K562 (cell line): Measurements from ENCODE around the gene DAG1. TPM values are rescaled to one million over a fixed set of nuclear protein-coding genes. Genes with fewer than 3 reads are reported as not detected.

Experiments used
- ATF2 ChIP-seq: sonication (generic); formaldehyde crosslinking; IDR thresholded peaks from 2 replicates; pipeline ENCODE4 v1.8.1; 2022; ENCODE audit warnings: missing genetic modification reagents
- FOXP4 ChIP-seq: sonication (generic); formaldehyde crosslinking; IDR thresholded peaks from 2 replicates; pipeline ENCODE4 v1.8.0; 2022; ENCODE audit warnings: mild to moderate bottlenecking, missing genetic modification reagents, borderline replicate concordance
- HINFP ChIP-seq: fragments of 450-650 bp; conservative IDR thresholded peaks from 2 replicates; pipeline ENCODE4 v1.6.1; 2016; ENCODE audit warnings: missing genetic modification characterization, low read depth, mild to moderate bottlenecking, control low read depth, missing compliant biosample characterization
- ID3 ChIP-seq, 2 experiments: fragments of 250-450 bp in 1 of 2; fragments of 450-650 bp in 1 of 2; sonication (Bioruptor Pico) in 1 of 2; IDR thresholded peaks; 2 replicates each; pipeline versions ENCODE4 v1.6.1 to v1.8.0; 2016 to 2021; ENCODE audit warnings: mild to moderate bottlenecking in 2 of 2, moderate library complexity in 2 of 2, missing compliant biosample characterization in 1 of 2, missing genetic modification characterization in 1 of 2
- MCM5 ChIP-seq: fragments of 450-650 bp; IDR thresholded peaks from 2 replicates; pipeline ENCODE4 v1.6.1; 2016; ENCODE audit warnings: low read depth
- MEF2A ChIP-seq: IDR thresholded peaks from 2 replicates; pipeline ENCODE4 v1.6.1; 2011; ENCODE audit warnings: low read depth, mild to moderate bottlenecking, low read length, moderate library complexity; ENCODE audit not compliant: control insufficient read depth
- NBN ChIP-seq: fragments of 450-650 bp; IDR thresholded peaks from 2 replicates; pipeline ENCODE4 v1.6.1; 2016; ENCODE audit warnings: low read depth, mild to moderate bottlenecking
- PATZ1 ChIP-seq: fragments of 250-450 bp; sonication (Bioruptor Pico); IDR thresholded peaks from 2 replicates; pipeline ENCODE4 v1.5.0; 2020; ENCODE audit warnings: mild to moderate bottlenecking, borderline replicate concordance
- PKNOX1 ChIP-seq: fragments of 450-650 bp; IDR thresholded peaks from 2 replicates; pipeline ENCODE4 v1.6.1; 2016
- RBM25 ChIP-seq: fragments of 200-400 bp; formaldehyde crosslinking; IDR thresholded peaks from 2 replicates; pipeline ENCODE4 v1.6.1; 2018; ENCODE audit warnings: low read length, low read depth, moderate library complexity; ENCODE audit not compliant: severe bottlenecking
- SIRT6 ChIP-seq: IDR thresholded peaks from one replicate; pipeline ENCODE4 v1.6.1; 2012; ENCODE audit warnings: low read depth, mild to moderate bottlenecking, control low read depth, inconsistent platforms, low read length, moderate library complexity
- XRCC4 ChIP-seq: IDR thresholded peaks from one replicate; pipeline ENCODE4 v1.6.1; 2011; ENCODE audit not compliant: insufficient read depth, insufficient read length; ENCODE audit errors: extremely low read depth
- ZBTB7A ChIP-seq: IDR thresholded peaks from 2 replicates; pipeline ENCODE4 v1.6.1; 2011; ENCODE audit warnings: low read depth, mild to moderate bottlenecking, low read length, moderate library complexity, borderline replicate concordance; ENCODE audit not compliant: control insufficient read depth
- ZFP36 ChIP-seq: fragments of 150-350 bp; IDR thresholded peaks from 2 replicates; pipeline ENCODE4 v1.6.1; 2018; ENCODE audit warnings: low read length, low read depth; ENCODE audit not compliant: partially characterized antibody
- ZNF12 ChIP-seq: sonication (generic); formaldehyde crosslinking; IDR thresholded peaks from 2 replicates; pipeline ENCODE4 v1.4.0; 2020; ENCODE audit warnings: mild to moderate bottlenecking, missing genetic modification reagents
- ZNF274 ChIP-seq: IDR thresholded peaks from 2 replicates; pipeline ENCODE4 v1.6.1; 2011; ENCODE audit warnings: low read depth, mild to moderate bottlenecking, low read length, moderate library complexity, borderline replicate concordance
- ZNF311 ChIP-seq: fragments of 250-450 bp; sonication (Bioruptor Pico); IDR thresholded peaks from 2 replicates; pipeline ENCODE4 v1.4.0; 2020; ENCODE audit warnings: mild to moderate bottlenecking, moderate library complexity
- polyA plus RNA-seq, 8 experiments: library from polyadenylated mRNA; depleted of rRNA in 4 of 8; stranded (reverse) in 5 of 8; unstranded in 3 of 8; fragments of >200 nt; fragmentation: Nextera tagmentation in 2 of 8; fragmentation: Illumina TruSeq in 1 of 8; extraction: Ambion mirVana in 2 of 8; extraction: Trizol in 1 of 8; gene quantifications; 2 replicates each; pipeline versions ENCODE4 v1.2.1 to v1.2.3, GENCODE V29; 2011 to 2014; ENCODE audit warnings: inconsistent platforms in 1 of 8, missing spikeins in 1 of 8
- total RNA-seq, 7 experiments: library from RNA; depleted of rRNA in 6 of 7; stranded (reverse); fragments of >200 nt in 6 of 7; fragmentation: Illumina TruSeq in 2 of 7; extraction: Trizol in 2 of 7; gene quantifications; 2 replicates each; pipeline versions ENCODE4 v1.2.1 to v1.2.3, GENCODE V29; 2011 to 2021; ENCODE audit warnings: low replicate concordance in 1 of 7

The DAG1 gene
- total and polyA plus RNA-seq, 9 of the 15 experiments (the other 6 are each of a cell fraction or from before 2014, with no cell fraction given): 0.29 to 19.6 (median 8.2) TPM

- TF ChIP-seq HINFP (no peak), MCM5 (no peak), MEF2A (no peak), ZNF274 (no peak), ZNF311 (CRISPR knock-in tag) (no peak), FOXP4 (CRISPR knock-in tag) (no peak), ATF2 (CRISPR knock-in tag) (no peak), ZNF12 (CRISPR knock-in tag) (no peak), ZBTB7A (no peak), XRCC4 (no peak), PATZ1 (CRISPR knock-in tag) (no peak), NBN (no peak), SIRT6 (no peak), RBM25 (peak; percentile 82), ZFP36 (no peak), PKNOX1 (peak; percentile 64), ID3 (CRISPR knock-in tag; IDR thresholded peaks at IDR 0.05) (no peak), ID3 (tag; IDR thresholded peaks at IDR 0.05) (no peak)
These were observed at the start of gene DAG1 (continued) for GRCh38 chr3:49469936-49470713.
